Limb (tissue), 2 donors: ENCODE results near the gene WWOX.

Experiments
- DNase-seq, 2 donors: peaks; one replicate each; pipeline ENCODE4 v3.0.0-alpha.2; 2016; ENCODE audit errors: extremely low spot score in 2 of 2

Gene WWOX

DNA sequence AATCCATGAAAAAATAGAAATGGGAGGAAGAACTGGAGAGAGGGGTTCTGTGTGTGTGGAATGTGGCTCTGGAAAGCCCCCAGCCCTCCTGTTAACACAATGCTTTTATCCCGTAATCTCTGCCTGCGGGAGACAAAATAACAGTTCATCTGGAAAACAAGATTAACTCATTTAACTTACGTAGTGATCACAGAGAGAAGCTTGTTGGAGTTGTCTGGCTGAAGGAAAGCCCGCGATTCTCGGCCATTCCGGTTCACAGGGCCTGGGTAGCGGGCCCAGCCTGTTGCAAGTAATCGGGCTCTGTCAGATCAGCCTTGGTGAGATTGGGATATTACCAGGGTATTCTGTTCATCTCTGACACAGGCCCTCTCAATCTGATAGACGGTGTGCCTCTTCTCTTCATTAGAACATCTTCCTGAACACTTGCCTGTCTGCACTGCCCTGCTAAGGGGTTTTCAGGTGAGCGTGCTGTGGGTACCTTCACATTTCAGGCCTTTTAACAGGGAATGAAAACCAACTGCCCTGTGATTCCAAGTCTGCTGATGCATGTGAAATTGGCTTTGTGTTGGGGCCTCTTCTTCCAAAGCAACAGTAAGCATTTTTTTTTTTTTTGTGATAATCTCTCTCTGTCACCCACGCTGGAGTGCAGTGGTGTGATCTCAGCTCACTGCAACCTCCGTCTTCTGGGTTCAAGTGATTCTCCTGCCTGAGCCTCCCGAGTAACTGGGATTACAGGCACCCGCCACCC, 609.9 kb downstream of the WWOX start:
- DNase-seq, result no peak

DNA sequence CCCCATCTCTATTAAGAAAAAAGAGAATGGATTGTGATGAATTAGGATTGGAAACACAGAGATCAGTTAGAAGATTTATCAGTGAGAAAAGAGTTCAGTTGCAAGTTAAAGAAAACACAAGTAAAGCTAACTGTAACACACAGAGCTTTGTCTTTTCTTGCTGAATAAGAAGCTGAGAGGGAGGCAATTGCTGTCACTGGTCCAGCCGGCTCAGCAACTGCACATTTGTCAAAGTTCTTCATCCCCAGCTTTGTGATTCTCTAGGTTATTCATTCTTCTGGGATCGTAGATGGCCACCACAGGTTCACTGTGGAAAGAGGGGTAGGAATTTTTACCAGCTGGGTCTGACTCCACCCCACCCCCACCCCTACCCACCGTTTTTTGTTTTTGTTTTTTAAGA, 615.7 kb downstream of the WWOX start:
- DNase-seq, result no peak

DNA sequence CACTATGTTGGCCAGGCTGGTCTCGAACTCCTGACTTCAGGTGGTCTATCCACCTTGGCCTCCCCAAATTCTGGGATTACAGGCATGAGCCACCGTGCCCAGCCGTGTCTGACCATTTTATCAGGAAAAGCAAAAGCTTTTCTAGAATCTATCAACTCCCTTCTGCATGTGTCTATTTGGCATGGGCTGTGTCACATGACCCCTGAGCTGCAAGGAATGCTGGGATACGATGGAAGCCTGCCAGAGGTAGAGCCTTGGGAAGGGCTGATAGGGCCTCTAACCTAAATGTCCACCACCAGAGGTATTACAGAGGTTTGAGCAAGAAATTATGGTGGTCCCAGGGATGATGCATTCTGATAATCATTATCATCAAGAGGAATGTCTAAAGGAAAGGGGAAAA, 616.2 kb downstream of the WWOX start:
- DNase-seq, result no peak

DNA sequence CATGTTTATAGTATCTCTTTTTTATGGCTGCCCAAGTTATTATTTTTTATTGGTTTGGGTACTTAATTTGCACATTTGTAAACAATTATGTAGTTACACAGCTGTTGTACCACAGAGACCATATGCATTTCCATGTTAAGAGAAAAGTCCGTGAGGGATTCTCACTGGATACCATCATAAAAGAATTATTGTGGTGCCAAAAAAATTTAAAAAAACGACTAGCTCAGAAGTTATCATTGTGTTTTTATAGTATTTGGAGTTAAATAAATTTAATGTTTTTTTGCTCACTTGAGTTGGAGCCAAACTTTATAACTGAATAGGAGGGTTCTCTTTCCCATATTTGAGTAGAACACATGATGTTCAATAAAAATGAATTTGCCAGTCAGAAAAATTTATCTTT, 618.7 kb downstream of the WWOX start:
- DNase-seq, result no peak

DNA sequence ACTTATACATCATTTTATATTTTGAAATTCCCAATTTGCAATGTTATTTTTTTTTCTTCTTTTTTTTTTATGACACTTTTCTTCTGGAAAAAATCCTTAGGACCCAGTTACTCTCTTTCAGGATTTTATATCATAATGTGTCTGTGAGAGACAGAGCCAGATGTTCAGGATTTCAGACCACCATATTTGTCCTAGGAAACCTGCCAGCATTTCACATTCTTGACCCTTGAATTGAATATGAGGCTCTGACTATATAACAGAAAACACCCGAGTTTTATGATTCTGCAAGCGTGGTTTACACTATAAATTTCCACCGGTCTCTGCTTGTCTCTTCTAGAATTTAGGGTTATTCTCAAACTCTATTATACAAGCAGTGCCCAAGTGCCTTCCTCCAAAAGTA, 621.0 kb downstream of the WWOX start:
- peak in 1 of 2 donors; percentile 74 for DNase-seq

DNA sequence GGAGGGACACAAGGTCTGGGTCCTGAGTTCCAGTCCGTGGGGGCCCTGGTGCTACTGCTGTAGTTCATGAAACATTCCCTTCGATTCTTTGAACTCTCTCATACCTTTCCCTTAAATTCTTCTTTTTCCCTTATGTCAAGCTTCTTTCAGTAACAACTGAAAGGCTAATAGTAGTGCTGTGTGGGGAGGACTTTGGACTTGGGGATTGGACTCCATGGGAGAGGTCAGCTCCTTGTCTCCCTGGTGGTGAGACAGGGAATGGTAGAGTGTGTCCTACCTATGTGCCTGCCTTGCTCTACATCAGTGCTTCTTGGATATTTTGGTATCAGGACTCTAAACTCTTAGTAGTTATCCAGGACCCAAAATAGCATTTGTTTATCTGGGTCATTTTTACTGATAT, 628.1 kb downstream of the WWOX start:
- DNase-seq, result no peak

DNA sequence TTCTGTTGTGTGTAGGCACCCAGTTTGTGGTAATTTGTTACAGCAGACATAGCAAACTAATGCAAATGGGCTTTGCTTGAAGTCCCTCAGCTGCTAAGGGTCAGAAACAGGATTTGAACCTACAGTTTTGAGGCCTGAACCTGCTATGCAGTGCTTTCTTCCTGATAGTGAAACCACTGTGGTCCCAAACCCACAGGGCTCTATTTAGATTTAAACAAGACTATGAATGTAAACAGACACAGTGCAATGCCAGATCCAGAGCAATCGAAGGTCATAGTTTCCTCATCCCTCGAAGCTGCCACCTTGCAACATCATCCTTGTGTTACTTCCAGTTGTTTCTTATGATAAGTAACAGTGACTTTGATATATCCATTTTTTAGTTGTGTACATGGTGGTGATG, 630.2 kb downstream of the WWOX start:
- DNase-seq, result no peak

DNA sequence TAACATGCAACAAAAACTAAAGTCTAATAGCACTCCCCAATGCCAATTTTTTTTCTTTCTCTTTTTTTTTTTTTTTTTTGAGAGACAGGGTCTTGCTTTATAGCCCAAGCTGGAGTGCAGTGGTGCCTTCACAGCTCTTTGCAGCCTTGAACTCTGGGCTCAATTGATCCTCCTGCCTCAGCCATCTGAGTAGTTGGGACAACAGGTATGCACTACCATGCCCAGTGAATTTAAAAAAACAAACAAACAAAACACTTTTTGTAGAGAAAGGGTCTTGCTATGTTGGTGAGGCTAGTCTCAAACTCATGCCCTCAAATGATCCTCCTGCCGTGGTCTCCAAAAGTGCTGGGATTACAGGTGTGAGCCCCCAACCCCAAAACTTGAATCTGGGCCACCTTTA, 632.3 kb downstream of the WWOX start:
- no peak for DNase-seq

DNA sequence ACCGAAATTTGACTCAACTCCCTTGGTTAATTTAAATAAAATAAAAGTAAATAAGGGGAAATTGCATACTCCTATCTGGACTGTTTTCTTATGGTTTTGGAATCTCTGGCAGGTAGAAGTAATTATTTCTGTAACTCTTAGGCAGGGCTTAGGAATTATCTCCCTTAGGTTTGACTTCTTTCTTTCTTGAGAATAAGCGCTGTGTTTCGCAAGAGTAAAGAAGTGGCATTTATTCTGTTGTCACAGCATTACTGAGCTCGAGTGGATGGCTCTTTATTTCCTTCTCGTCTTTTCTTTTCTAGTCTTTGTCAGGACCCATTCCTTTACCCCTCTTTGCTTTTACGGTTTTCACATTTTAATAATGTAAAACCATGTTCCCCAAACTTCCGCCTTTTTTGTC, 633.2 kb downstream of the WWOX start:
- DNase-seq, result no peak

DNA sequence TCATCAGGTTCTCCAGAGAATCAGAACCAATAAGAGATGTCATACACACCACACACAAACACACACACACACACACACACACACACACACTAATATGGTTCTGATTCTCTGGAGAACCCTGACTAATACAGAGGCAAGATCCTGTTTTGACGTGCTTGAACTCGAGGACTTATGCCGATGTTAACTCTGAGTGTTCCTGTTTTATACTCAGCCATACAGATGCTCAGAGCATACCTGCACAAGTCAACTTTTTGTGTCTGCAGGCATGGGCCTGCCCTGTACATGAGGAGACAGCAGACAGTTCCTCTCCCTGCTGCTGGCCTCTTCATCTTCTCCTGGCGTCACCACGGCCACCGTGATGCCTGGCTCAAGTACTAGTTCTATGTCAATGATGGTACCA, 635.9 kb downstream of the WWOX start:
- no peak for DNase-seq

DNA sequence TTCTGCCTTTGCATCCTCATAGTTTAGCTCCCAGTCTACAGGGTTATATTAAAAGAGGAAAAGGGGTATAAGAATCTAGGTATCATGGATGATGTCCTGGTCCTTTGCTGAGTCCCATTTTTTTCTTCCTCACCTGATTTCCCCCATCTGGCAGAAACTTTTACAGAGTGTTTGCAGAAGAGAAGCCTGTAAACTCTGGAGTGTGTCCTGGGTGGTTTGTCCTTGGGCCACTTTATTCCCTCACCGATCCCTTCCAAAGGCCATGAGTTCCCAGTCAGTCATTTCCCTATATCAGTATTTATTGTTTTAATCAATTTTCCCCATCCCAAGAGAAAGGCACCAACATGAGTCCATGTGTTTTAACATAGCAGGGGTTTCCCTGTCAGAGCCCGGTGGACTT, 638.2 kb downstream of the WWOX start:
- DNase-seq, result no peak

DNA sequence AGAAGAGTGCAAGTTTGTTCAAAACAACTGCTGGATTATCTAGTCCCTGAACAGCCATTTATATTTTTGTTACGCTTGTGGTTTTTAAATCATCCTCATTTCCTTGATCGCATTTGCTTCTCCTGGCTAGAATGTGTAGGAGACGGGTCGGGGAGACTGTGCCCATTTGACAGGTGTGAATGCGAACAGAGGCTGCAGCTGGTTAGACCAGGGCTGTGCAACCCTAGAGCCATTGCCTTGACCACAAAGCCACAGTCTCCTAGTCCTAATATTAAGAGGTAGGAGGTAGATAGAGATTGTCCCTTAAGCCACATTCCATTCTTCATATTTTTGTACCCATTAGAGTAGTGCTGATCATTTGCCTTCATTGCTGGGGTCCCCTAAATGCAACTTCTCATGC, 639.1 kb downstream of the WWOX start:
- DNase-seq, result no peak

DNA sequence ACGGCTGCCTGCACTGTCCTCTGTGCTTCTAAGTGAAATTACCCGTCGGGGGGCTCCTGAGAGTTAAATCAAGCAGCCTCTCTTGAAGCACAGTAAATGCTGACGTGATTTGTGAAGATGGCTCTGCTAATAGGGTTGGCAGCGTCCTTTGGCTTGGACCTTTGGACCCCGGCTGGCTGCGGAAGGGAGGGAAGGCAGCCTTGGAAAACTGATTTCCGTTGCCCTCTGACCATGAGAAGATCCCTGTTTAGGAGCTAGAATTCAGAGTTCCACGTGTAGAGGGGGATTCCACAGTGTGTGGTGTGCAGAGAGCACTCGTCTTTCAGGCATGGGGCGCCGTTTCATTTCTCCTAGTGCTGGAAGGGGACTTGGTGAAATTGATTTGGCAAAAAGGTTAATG, 640.8 kb downstream of the WWOX start:
- no peak for DNase-seq

DNA sequence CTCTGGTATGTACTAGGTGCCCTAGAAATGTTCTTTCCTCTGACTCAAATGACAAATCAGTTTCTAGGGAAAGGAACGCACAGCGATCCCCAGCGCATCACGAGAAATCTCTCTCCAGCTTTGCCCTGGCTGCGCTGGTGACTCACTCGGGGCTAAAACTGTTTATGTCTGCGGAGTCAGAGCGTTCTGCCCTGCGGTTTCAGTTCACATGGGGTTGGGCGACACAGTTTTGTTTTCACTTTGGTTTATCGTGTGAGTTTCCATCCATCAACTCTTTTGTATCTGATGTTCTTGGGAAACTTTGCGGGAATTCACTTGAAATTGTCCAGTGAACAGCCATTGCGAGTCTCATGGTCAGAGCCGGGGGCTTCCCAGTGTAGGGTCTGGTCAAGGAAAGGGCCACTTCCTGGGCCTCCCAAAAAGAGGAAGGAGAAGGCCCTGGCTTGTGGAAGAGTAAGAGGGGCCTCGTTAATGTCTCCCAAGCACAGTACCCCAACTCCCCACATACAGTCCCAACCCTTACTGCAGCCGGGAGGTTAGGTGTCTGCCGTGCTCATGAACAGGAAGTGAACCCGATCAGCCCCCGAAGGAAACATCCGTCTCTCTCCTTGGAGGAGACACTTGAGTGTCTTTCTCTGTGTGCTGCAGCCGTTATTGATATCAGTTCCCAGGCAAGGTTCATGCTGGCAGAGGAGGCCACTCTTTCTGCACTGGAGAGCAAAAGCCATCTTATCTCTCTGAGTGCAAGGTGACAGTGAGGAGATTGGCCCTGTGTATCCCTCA, 643.2 kb downstream of the WWOX start:
- no peak for DNase-seq

DNA sequence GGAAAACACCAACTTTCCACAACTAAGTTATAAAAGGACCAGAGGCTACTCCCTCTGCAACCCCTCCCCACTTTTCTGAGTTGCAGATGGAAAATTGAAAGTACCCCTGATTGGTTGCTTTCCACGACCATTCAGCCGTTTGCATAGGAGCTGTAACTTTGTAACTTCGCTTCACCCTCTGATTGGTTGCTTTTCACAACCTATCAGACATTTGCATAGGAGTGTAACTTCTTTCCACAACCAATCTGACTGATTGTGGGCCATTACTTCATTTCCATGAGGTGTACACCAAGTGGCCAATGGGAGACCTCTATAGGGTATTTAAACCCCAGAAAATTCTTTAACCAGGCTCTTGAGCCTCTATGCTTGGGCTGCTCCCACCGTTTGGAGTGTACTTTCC, 644.1 kb downstream of the WWOX start:
- no peak for DNase-seq

DNA sequence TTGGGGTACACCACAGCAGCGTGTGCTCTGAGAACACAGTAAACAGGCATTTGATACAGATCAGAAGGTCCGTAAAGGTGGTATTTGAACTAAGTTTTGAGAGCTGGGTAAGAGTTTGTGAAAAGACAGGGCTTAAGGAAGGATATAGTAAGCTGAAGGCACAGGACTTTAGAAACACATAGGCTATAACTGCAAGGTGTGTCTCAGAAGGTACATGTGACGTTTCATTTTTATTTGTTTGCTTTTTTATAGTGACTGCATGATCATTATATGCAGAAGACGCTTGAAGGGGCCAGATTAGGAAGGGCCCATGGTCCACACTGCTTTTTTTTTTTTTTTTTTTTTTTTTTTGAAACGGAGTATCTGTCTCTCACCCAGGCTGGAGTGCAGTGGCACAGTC, 644.6 kb downstream of the WWOX start:
- DNase-seq, result no peak

DNA sequence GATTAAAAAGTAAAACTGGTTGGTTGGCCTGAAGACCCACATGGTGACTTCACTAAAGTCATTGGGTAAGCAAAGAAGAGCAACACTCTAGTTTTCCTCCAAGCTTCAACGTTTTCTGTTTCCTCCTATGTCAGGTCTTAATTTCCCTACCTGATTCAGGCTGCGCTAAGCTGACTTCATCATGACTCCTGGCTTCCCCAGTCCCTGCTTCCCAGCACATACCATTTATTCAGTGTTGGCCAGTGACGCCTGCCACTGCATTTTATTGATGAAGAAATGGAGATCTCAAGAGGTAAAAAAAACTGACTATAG, 645.3 kb downstream of the WWOX start:
- no peak for DNase-seq

DNA sequence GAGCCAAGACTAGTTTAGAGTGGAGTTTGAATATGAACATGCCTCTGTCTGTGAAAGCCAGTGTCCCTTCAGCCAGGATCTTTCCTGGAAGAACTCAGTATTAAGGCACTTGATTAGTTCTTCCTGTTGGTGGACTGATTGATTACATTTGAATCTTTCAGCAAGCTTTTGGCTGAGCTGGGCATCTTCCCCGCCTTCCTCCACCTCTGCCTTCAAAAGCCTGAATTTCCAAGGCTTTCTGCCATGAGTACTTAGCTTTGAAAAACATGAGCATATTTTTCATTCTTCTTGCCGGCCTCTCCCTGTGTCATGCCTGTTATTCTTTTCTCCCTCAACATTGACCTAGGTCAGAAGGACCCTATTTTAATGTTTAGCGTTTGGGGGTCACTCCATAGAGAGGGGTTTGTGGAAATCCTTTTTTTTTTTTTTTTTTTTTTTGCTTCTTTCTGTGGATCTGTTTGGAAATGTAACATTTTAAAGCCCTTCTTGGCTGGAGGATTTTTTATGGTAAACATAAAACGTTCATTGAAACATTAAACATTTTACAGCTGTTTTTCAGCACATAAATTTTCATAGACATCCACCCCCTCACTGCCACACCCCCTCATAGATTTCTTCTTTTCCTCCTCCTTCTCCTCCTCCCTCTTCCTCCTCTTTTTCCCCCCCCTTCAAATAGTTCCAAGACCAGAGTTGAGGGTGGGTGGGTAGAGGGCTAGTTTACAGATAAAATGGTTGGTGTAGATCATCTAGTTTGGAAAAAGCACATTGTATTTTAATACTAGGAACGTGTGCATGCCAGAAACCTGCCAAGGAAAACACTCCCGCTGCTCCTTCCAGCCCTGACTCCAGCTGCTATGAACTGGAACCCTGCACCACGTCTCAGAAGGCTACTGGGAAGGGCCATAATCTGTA, 645.9 kb downstream of the WWOX start:
- peak in 1 of 2 donors; percentile 58 for DNase-seq

DNA sequence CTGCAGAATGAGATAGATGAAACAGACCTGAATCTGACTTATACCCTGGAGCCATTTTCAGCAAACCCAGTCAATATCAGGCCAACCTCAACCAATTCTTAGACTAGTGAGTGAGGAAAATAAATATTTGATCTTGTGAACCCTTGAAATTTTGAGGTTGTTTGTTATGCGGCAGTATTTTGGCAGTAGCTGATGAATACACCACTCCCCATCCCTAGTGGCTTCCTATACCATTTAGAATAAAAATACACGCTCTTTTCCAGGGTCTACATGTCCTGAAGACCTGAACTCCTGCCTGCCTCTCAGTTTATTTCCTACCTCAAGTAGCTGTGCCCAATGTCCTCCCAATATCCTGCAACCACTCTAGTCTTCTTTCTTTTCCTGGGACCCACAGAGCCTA, 647.3 kb downstream of the WWOX start:
- no peak for DNase-seq

DNA sequence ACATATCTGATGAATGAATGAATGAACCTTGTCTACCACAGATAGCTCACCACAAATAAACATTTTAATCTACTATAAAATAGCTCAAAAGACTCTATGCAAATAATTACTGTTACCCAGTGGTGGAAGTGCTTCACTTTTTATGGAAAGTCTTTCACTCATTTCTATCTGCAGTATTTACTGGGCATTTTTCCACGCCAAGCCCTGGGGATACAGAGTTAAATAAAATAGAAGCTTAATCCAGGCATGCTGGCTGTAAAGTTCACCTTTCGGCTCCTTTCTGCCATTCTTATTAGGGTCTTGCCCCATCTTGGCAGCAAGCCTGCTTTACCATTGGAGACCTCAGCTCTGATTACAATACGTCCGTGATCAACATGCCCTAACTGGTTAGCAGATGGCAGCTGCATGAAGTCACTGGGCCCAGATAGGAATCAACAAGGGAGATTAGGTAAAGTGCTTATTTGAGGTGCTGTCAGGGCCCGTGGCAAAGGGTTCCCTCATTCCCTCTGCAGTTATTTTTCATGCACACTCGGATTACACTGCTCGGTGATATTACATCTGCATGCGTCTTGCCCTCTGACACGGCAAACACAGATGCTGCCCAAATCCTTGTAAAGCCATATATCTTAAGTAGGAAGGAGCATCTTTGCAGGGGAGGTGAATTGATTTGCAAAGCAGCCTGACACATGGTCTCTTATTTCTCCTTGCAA, 648.9 kb downstream of the WWOX start:
- peak in 1 of 2 donors; percentile 38 for DNase-seq

DNA sequence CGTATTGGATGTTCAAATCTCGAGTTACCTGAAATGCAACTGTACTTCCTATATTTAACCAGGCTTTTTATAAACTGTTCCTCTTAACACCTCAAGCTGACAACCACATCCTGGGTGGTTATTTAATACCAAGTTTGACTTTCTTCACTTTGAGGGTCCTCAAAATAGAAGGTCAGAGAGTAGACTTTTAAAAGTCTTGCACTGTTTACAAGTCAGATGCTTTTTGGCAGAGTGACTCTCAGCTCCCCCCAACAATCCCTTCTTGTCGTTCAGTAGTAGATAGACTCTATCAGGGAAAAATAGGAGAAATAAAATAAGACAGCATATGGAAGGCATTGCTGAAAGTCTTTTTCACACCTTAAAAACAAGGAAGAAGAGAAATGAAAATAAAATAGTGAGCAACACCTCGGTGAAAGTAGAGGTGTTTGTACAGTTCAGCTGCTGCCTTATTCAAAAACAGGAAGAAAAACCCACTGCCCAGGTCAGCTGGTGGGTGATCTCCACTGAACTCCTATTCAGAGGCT, 650.4 kb downstream of the WWOX start:
- no peak for DNase-seq
